ENCODE measurements around the gene ARHGEF7.

The ARHGEF7 gene

GRCh38 chr13:111179908-111180760, 65.0 kb downstream of the ARHGEF7 start:
- H3K27ac ChIP-seq = no peak overlapping the region
- TF ChIP-seq ZFX (IDR thresholded peaks at IDR 0.05) (no peak), CTCF (conservative IDR thresholded peaks at IDR 0.05) (no peak)

GRCh38 chr13:111181977-111182376, 66.9 kb downstream of the ARHGEF7 start:
- H3K27ac ChIP-seq = no peak overlapping the region
- TF ChIP-seq ZFX (IDR thresholded peaks at IDR 0.05) (no peak), CTCF (conservative IDR thresholded peaks at IDR 0.05) (no peak)

GRCh38 chr13:111183087-111183645, 68.1 kb downstream of the ARHGEF7 start:
- TF ChIP-seq ZFX (IDR thresholded peaks at IDR 0.05) (no peak), CTCF (conservative IDR thresholded peaks at IDR 0.05) (no peak)
- H3K27ac ChIP-seq = no peak overlapping the region

- TF ChIP-seq ZFX (IDR thresholded peaks at IDR 0.05) (no peak), CTCF (conservative IDR thresholded peaks at IDR 0.05) (no peak)
- H3K27ac ChIP-seq = no peak overlapping the region
Measured at GRCh38 chr13:111183959-111184358, 68.8 kb downstream of the ARHGEF7 start.

GRCh38 chr13:111184458-111185401, 69.6 kb downstream of the ARHGEF7 start:
- TF ChIP-seq ZFX (IDR thresholded peaks at IDR 0.05) = no peak
- TF ChIP-seq CTCF (conservative IDR thresholded peaks at IDR 0.05) = no peak
- H3K27ac ChIP-seq = no peak overlapping the region

GRCh38 chr13:111186305-111186935, 71.3 kb downstream of the ARHGEF7 start:
- H3K27ac ChIP-seq = no peak overlapping the region
- TF ChIP-seq ZFX (IDR thresholded peaks at IDR 0.05) (no peak), CTCF (conservative IDR thresholded peaks at IDR 0.05) (no peak)

Data from C4-2B (cell line).